Right ventricle myocardium superior (tissue), 1 donor: ENCODE data around the gene IFFO2. TPM values are rescaled to one million over a fixed set of nuclear protein-coding genes. Genes with fewer than 3 reads are reported as not detected.
A peak's percentile ranks its signal among the peaks of the same experiment; 100 is the strongest.

Experiments used
- ATAC-seq: fragments of 200-7000 bp; cut with Tn5 transposase; one replicate; pipeline ENCODE4 v1.9.1; 2020; ENCODE audit warnings: mild to moderate bottlenecking; ENCODE audit not compliant: poor library complexity
- DNase-seq: peaks from one replicate; pipeline ENCODE4 v3.0.0-alpha.2; 2020
- intact Hi-C: fragments of 100-400 bp; cut with DNase I; formaldehyde crosslinking; loops from one replicate; pipeline ENCODE4 v1.11.2; 2022
- total RNA-seq: library from RNA; stranded (reverse); fragmentation: NEBNext Ultra II Directional; extraction: Animal tissue kit (Norgen Biotek cat#: 25700); gene quantifications from one replicate; pipeline ENCODE4 v1.2.1, GENCODE V29; 2021
- donor health status: DM: no; HTN: yes; CAD: no; lungs with severe emphysema.

IFFO2 gene
- total RNA-seq, 1 donor from 2014 or later = 4.4 TPM

- DNase-seq = peak; percentile 52
Measured at GRCh38 chr1:18941221-18942141, 15.0 kb downstream of the IFFO2 start.

DNA sequence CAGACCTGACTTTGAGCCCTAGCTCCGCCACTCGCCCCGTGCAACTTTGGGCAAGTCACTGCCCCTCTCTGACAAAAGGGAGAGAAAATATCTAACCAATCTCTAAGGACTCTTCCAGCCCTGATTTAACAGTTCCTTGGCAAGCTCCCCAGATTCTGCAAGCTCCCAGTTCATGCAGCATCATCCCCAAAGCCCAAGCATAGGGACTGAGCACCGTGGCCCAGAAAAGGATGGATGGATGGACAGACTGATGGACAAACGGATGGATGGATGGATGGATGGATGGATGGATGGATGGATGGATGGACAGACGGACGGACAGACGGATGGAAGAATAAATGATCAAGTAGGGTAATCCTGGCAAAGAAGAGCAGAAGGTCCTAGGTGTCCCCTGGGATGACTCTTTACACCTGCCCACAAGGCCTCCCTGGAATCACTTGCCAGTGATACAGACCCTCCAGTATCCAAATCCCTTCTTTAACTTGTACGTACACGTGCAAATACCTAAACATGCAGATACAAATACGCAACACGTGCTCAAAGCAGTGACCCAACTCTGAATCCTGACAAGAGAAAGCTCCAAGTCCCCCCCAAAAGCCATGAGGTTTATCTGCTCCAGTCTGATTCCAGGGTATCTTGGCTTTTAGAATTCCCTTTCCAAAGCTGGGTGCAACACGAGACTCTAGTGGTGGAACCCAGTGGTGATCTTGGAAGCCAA lies 16.0 kb downstream of the IFFO2 start:
- intact Hi-C loops = no loop called here
- DNase-seq (no peak), ATAC-seq (no peak)

More at GRCh38 chr1:18941221-18942141, 15.0 kb downstream of the IFFO2 start:
- intact Hi-C loops = no loop called here
- peak; percentile 50 for ATAC-seq

DNA sequence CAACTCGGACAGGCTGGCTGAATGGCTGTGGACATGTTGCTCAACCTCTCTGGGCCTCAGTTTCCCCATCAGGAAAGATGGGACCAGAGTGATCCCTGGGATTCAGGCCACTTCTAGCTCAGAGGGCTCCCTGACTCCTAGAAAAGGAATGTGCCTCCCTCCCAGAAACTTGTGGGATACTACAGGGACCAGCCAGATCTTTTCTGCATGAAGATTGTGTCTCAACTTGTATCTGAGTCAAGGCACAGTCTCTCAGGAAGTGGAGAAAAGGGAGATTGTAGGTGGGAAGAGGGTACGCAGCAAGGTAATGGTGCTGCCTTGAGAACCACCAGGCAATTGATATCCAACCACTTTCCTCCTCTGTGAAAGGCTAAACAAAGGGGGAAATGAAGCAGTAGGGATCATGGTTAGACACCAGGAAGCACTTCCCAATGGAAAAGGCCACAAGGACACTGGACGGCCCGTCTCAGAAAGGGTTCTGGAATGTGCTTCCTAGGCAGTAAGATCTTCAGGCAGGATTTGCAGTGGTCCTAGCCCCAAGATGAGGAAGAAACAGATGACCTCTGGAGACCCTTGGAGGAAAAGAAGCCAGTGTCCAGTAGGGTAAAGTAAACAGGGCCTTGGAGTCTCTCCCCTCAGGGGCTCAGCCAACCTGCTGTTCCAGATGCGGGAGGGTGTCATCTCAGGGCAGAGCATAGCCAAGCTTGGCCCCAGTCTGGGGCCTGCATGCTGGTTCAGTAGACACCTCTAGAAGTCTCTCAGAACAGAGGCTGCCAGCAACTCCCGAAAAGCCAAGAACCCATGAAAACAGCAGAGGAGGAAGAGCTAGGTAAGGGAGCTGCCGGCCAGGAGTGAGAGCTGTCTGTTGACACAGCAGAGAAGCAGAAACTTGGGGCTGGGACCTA lies 16.8 kb downstream of the IFFO2 start:
- DNase-seq = no peak
- ATAC-seq = no peak
- intact Hi-C loops = no loop called here

- intact Hi-C loops = no loop called here
- no peak for DNase-seq
- ATAC-seq = no peak
Measured at GRCh38 chr1:18938707-18939070, 17.8 kb downstream of the IFFO2 start.

GRCh38 chr1:18938008-18938706 lies 18.3 kb downstream of the IFFO2 start:
- no peak for DNase-seq
- intact Hi-C loops = no loop called here
- ATAC-seq = peak; percentile 34

- no peak for ATAC-seq
- intact Hi-C loops = no loop called here
Measured at GRCh38 chr1:18937539-18937938, 18.9 kb downstream of the IFFO2 start.

GRCh38 chr1:18936814-18937481 lies 19.5 kb downstream of the IFFO2 start:
- intact Hi-C loops = no loop called here
- DNase-seq = no peak
- ATAC-seq = no peak

More at GRCh38 chr1:18937539-18937938, 18.9 kb downstream of the IFFO2 start:
- DNase-seq = no peak

DNA sequence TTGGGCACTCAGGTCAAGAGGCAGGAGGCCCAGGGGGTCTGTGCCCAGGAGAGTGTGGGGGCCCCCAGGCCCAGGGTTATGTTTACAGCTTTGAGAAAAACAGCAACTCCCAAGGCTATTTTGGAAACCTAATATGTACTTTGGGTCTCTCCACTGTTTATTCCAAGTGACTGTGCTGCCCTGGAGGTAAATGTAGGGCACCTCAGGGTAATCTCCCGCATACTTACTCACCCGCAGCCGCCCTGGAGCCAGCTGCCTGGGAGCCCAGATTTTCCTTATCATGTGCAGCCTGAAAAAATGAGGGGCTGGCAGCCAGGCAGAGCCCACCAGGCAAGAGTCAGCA lies 20.0 kb downstream of the IFFO2 start:
- DNase-seq (no peak), ATAC-seq (no peak)
- intact Hi-C loops = no loop called here

- intact Hi-C loops = no loop called here
- DNase-seq (no peak), ATAC-seq (no peak)
Measured at GRCh38 chr1:18934205-18935000, 22.1 kb downstream of the IFFO2 start.

- DNase-seq (no peak), ATAC-seq (no peak)
- intact Hi-C loops = no loop called here
Measured at GRCh38 chr1:18932879-18933278, 23.6 kb downstream of the IFFO2 start.

DNA sequence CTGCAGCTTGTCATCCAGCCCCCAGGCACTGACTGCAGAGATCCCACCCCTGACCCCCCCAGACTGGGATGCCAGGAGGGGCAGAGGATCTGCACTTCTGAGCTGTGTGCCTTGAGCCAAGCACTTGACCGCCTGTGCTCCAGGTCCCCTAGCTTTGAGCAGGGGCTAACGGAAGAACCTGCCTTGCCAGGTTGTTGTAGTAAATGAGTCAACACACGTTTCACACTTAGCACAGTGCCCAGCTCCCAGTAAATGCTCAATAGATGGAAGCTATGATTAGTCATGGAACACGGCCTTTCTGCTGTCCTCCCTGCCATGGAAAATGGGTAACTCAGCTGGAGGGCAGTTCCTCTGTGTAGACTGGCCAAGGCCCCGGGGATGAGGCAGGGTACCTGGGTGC lies 24.1 kb downstream of the IFFO2 start:
- no peak for DNase-seq
- intact Hi-C loops = no loop called here
- no peak for ATAC-seq

GRCh38 chr1:18931730-18932129 lies 24.7 kb downstream of the IFFO2 start:
- intact Hi-C loops = no loop called here

DNA sequence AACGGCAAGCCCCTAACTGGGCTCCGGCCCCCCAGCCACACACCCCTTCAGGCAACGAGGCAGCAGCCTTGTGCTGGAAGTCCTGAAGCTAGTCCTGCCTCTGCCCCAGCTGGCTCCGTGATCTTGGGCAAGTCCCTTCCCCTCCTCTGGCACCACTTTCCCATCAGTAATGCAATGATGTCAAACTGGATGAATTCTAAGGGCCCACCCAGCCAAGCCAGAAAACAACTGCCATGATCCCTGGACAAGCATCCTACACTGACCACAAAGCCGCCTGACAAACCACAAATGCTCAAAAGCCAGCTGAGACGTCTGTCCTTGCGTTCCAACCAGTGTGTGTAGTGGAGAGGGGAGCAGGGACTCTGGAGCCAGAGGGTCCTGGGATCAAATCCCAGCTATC lies 26.8 kb downstream of the IFFO2 start:
- ATAC-seq = no peak
- DNase-seq = no peak
- intact Hi-C loops = no loop called here

More at GRCh38 chr1:18931730-18932129, 24.7 kb downstream of the IFFO2 start:
- no peak for DNase-seq
- no peak for ATAC-seq

GRCh38 chr1:18928985-18929384 lies 27.5 kb downstream of the IFFO2 start:
- no peak for DNase-seq
- ATAC-seq = no peak
- intact Hi-C loops = no loop called here

- DNase-seq = no peak
- no peak for ATAC-seq
- intact Hi-C loops = no loop called here
Measured at GRCh38 chr1:18928406-18928805, 28.1 kb downstream of the IFFO2 start.

- intact Hi-C loops = no loop called here
- ATAC-seq (no peak), DNase-seq (no peak)
Measured at GRCh38 chr1:18927654-18928272, 28.7 kb downstream of the IFFO2 start.
